Activated CD8-positive, alpha-beta memory T cell treated with anti-CD3 and anti-CD28 coated beads, Interleukin-2, amount 50 U/mL, for 1 hour (primary cell): ENCODE results near the gene PPP2R2C.

Source experiments
- DNase-seq: peaks from one replicate; pipeline ENCODE4 v3.0.0-alpha.2; 2020; ENCODE audit errors: extremely low read depth

Gene PPP2R2C

DNA sequence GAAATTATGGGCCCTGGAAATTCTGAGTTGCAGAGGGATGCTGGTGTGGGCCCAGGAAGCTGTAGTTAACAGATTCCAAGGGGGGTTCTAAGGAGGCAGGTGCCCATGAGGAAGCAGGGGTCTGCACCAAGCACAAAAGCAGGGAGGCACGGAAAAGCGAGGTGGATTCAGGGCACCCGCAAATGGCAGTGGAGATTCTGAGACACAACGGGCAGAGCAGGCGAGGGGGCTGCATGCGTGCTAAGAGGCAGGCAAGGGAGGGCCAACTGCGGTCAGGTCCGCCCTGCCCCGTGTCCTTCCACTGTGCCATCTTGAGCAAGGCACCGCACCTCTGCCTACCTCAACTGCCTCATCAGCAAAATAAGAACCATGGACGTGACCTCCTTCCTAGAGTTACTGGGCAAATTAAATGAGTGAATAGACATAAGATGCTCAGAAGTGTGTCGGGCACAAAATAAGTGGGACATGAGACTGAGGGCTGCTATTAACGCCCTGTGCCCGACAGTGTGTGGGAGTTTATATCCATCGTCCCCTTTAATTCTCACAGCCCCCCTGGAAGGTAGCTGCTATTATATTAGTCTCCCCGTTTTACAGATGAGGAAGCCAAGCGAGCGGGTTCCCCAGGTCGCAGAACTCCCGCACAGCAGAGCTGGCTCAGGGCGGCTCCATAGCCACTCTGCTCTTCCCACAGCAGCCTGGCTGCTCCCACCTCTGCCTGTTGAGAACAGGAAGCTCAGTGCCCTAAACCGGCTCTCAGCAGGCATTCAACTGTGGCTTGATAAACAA is 67.6 kb downstream of the PPP2R2C start:
- no peak for DNase-seq

DNA sequence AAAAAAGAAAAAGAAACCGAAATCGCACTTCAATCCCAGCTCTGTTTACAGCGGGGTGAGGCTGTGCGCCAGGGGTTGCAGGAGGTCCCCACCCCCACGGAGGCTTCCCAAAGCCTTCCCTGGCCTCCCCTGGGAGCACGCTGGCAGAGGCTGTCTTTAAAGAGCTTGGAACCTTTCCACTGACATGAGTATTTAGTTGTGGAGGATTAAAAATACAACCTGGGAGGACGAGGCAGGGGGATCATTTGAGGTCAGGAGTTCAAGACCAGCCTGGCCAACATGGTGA is 69.1 kb downstream of the PPP2R2C start:
- DNase-seq = no peak

DNA sequence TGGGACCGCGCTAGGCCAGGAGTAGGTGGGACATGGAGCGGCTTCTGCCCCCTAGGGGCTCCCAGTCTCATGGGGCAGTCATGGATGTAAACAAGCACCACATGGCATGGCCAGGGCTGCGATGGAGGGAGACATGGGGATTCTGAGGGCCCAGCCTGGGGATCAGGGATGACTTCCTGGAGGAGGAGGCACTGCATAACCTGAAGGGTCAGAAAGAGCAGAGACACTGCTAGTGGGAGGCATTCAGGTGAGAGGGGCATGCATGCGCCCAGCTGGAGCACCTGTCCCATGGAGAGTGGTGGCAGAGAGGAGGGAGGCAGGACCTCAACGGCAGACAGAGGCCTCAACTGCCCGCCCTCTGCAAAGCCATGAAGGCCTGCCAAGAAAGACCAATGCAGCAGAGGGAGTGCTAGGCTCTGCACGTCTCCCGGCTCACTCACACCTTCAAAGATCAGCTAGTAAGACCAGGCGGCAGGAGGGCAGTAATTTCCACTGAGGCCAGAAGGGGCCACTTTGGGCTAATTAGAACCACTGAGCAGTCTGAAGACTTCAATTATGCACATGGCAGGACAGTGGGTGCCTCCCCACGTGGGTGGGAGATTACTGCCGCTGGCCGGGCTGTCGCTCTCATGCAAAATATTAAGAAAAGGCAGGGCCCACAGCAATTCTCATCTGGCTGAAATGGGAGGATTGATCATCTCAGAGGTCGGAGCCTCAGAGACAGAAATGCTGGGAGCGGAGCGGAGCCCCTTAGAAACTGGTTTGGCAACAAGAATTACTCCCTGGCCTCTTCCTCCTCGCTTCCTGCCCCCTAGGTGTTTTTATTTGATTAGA is 69.6 kb downstream of the PPP2R2C start:
- no peak for DNase-seq

DNA sequence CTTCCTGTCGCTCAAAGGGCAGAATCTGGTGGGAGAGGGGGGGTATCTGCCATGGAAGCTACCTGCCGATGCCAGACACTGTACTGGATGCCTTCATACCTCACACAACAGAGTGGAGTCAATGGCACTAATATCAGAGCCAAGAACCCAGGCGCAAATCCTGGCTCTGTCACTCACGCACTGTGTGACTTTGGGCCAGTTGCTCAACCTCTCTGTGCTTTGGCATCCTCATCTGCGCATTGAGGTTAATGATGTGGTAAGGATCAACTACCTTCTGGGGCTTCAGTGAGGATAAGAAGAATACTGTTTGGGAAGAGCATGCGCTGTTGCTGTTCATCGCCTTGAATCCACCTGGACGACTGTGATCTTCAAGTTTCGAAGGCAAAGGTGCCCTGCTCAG is 70.6 kb downstream of the PPP2R2C start:
- no peak for DNase-seq

DNA sequence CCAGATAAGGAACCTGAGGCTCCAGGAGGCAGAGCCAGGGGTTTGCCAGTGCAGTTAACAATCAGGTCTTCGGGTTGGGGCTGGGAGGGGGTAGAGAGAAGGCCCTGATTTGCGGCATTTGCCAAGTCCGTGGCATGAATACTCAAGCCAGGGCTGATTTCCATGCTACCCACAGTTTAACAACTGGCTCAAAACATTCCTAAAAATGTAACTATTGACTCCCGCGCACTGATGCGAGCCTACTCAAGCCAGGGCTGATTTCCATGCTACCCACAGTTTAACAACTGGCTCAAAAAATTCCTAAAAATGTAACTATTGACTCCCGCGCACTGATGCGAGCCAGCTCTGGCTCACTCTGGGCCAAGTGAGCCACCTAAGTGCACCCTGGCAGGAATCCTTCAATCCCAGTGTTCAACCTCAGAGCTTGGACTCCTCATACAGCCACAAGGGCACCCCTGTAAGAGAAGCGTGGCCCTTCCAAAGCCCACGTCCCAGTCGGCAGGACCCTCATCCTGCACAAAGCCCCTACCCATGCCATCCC is 75.6 kb downstream of the PPP2R2C start:
- DNase-seq = no peak

DNA sequence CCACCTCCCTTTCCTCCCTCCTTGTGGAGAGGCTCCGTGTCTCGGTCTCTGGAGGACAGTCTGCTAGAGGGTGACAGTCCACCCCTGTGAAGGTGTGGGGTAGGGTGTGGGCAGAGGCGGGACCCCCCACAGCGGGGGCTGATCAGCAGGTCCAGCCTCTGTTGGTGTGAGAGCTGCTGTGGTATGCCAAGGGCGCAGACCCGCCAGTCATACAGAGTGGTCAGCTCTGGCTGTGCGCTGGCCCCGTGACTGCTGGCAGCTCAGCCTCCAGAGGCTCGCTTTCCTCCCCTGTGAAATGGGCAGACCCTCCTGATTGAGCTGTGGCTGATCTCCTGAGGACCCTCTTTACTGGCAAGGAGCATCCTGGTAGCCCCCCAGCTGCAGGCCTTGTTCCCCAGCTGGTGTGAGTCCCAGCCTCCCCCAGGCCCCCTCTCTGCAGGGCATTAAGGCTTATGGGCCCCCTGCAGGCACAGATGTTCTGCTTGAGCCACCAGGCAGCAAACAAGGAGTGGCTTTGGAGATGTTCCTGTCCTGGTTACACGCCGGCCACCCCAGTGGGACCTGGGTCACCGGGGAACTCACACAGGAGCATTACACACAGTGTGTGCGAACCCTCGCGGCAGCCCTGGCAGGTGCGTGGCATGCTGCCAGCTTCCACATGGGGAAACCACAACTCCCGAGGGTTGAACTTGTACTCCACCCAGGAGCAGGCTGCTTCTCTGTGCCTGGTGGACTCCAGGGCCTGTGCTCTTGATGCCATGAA is 76.8 kb downstream of the PPP2R2C start:
- DNase-seq = no peak

DNA sequence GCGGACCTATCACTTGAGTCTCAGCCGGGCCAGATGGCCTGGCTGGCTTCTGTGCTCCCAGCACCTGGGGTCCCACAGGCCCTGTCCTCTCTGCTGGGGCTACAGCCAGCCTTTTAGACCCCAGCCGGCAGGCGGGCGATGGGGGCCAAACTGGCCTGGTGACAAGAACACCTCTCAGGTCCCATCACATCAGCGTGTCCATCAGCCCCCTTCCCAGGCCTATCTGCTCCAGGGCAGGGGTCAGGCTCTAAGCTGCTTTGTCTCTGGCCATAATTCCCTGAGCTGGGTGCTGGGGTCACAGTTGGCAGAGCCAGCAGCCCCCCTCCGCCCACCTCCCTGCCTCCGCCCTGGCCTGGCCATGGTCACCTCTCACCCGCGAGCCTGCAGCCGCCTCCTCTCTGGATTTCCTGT is 77.7 kb downstream of the PPP2R2C start:
- DNase-seq = no peak

DNA sequence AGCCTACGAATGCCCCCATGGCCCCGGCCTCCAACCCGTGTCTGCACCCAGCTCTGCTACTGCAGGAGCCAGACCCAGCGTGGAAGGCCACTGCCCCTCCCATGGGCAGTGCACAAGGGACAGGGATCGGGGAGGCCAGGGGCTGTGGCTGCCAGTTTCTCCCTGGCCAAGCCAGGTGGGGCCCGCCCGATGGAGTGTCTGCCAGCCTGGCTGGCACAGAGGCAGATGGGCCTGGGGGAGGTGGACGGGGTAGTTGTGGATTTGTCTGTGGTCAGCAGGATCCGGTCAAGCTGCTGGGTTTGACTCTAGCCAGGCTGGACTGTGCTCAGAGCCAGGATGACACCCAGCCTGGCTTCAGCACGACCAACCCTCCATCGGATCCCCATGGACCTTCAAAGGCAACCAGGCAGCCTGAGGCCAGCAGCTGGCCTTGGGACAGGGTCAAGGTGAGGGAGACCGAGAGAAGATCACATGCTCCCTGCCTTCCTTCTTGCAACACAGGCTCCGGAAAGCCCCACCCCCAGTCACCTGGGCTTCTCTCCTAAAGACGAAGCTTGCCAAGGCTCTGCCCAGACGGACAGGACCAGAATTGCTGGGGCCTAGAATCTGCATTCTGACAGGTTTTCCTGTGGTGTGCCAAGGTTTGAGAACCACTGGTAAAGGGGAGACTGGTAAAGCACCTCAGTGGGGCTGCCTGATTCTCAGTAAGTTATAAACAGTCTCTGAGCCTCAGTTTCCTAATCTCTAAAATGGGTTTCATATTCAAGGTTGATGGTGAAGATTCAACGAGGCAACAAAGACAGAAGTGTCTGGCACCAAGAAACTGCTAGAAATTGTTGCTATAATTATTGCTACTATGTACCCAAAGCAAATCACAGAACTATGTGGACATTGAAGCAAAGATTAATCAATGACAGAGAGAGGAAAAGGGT is 78.6 kb downstream of the PPP2R2C start:
- DNase-seq = no peak

DNA sequence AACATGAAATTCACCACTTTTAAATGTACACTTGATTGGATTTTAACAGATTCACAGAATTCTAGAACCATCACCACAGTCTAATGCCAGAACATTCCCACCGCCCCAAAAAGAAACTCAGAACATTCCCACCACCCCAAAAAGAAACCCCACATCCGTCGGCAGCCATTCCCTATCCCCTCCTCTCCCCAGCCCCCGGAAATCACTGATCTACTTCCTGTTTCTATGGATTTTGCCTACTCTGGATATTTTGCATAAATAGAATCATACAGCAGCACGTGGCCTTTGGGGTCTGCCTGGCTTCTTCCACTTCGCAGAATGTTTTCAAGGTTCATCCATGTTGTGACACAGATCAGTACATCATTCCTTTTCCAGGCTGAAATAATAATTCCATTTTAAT is 79.3 kb downstream of the PPP2R2C start:
- DNase-seq = no peak

DNA sequence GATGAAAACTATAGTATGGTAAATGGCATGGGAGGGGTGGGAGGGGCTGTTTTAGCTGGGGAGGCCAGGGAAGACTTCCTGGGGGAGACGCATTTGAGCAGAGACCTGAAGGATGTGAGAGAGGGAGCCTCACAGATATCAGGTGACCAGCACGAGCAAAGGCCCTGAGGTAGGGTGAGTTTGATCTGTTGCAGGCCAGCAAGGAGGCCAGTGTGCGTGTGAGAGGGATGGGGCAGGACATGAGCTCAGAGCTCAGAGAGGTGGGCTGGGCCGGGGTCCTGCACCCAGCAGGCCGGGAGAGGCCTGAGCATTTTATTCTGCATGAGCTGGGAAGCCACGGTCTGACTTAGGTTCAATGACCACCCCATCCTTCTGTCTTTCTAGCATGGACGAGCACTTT is 80.0 kb downstream of the PPP2R2C start:
- DNase-seq = no peak

DNA sequence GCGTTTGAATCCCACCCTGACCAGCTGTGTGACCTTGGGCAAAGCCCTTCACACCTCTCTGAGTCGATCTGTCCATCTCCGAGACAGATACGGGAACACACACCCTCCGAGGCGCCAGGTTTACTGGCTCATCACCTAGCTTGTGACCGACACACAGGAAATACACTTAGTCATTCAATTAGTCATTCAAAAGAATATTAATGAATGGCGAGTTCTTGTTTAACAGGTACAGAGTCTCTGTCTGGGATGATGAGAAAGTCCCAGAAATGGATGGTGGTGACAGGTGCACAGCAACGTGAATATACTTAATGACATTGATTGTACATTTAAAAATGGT is 80.6 kb downstream of the PPP2R2C start:
- DNase-seq = no peak

DNA sequence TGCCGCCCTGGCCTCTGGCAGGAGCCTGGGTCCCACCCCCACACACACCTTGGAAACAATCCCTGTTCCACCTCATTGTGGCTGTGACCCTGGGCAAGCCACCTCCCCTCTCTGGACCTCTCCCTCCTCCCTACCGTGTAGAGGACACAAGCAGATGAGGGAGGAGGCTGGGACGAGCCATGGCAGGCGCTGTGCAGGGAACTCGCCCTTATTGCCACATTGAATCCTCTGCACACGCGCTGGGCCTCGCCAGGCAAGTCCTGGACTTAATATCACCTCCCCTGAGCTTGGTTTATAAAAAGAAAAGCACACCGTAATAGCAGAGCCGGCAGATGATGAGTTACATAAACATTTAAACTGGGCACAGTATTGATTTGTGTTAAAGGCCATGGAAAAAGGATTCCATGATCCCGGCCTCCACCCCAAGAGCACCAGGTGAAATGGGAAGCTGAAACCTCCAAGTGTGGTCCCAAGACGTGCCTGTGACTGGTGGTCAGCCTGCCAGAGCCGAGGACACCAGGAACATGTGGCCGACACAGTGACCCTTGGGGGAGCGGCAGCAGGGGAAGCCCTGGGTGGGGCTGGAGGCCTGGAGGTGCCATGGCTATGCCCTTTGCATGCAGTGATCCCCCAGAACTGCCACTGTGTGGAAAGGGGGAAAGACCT is 81.1 kb downstream of the PPP2R2C start:
- no peak for DNase-seq

DNA sequence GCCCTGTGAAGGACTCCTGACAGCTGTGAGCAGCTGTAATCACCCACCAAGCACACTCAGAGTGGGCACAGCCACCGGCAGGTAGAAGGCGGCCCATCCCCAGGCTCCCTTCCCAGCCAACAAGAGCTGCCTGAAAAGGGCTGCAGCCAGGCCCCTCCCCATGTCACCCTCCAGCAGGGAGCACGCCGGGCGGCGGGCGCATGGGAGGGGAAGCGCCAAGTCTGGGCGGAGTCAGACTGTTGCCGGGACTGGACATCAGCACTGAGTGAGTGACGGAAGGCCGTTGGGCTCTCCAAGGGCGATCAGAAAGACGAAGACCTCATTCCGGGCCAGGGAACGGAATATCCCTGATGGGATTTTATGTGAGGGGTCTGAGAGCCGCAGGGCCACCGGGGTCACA is 82.1 kb downstream of the PPP2R2C start:
- no peak for DNase-seq

DNA sequence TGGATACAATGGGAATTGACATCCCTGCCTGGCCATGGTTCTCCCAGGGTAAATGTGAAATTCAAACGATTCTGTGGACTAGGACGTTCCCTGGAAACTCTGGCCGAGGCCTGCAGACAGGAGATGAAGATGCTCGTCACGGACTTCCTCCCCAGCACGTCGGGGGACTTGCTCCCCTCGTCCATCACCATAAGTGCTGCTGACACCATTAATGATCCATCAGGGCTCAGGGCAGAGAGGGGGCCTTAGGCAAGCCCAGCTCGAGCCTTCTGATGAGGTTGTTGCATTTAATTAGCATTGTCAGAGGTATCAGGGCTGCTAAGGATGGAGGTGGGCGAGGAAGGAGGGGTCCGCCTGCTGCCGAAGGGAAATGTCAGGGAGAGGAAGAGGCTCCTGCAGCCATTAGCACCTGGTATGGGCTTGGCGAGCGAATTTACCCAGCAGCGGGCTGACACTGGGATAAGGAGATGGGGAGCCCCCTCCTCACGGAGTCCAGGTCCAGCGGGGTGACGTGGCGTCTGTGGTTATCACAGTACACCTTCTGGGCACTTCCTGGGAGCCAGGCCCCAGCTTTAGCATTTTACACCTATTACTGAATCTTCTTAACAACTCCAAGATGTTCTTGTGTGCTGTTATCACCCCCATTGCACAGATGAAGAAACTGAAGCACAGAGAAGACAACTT is 83.1 kb downstream of the PPP2R2C start:
- DNase-seq = no peak

DNA sequence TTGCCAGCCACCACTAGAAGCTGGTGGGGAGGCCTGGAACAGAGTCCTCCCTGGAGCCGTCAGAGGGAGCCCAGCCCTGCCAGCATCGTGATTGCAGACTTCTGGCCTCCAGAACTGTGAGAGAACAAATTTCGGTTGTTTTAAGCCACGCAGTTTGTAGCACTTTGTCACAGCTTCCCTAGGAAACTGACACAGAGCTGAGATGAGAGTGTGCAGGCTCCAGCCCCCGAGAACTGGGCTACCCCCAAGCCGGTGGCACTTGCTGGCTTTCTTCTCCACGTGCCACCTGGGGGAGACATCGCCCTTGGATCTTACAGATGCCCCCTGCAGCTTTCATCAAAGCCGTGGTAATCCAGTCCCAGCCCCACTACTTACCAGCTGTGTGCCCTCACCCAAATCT is 83.7 kb downstream of the PPP2R2C start:
- DNase-seq = no peak

DNA sequence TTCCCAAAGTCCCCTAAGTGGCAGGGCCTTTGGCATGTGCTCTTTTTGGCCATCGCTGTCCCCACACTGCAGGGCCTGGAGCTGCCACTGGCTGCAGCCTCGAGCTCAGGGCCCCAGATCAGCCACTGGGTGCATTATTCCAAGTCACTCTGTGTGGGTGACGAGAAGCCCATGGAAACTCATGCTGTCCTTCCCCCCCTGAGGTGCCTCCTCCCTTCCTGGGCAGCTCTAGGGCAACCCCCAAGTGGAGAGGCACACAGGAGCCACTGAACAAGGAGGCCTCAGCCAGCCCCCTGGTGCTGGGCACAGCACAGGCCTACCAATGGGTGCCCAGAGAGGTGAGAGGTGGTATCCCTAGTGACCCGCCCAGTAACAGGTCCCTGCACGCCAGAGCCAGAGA is 84.5 kb downstream of the PPP2R2C start:
- no peak for DNase-seq

DNA sequence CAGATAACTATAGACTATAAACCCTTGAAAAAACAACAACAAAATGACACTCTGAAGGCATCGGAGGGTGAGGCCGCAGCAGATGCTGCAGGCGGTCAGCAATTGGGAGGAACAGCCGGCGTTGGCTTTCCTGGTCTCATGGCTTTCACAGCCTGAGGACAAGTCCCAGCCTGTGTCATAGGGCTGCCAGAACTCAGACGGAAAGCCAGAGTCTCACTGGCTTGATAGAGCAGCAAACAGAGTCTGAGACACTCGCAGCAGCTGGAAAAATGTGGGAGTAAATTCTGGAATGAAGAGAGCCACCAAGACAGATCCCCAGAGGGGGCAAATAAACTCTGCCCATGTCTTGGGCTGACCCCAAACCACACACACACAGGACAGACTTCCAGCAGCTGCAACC is 86.3 kb downstream of the PPP2R2C start:
- DNase-seq = no peak

DNA sequence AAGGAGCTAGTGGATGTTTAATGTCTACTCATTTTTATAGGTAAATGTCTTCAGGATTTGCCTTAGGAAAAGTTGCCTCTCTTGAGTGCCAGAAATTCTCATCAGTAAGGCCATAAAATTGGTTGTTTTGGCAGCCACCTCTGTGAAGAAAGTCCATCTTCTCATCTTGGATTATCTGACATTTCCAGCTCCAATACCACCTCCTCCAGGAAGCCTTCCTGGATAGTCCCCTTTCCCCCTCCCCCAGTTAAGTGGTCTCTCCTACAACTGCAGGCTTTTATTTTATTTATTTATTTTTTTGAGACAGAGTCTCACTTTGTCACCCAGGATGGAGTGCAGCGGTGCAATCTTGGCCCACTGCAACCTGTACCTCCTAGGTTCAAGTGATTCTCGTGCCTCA is 87.1 kb downstream of the PPP2R2C start:
- no peak for DNase-seq

DNA sequence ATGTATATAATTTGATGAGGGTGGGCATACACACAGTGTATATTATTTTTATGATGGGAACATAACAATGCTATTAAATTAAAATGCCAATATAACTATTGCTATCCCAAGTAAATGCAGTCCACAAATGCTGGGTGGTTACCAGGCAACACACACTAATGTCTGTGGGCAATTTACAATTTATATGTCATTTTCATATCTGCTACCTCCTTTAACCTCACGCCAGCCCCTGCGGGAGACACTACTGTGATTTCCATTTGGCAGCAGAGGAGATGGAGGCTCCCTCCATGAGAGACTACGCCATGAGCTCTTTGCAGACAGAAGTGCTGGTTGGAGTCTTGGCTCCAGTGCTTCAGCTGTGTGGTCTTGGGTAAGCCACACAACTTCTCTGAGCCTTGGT is 87.9 kb downstream of the PPP2R2C start:
- DNase-seq = no peak

DNA sequence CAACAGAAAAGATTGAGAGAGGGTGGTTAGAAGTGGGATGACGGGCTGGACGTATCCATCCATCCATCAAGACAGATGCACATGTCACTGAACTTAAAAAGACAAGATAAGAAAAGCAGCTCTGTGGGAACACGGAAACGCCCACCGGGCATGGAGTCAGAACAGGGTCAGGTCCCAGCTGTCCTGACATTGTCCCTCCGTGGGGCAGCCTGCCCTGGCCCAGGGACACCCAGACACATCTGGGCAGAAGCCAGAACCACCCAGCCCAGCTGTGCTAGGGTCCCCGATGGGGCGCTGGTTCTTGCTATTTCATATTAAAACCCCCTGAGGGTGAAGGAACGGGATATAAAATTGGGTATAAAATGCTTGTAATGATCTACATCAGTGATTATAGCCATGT is 88.5 kb downstream of the PPP2R2C start:
- no peak for DNase-seq
